CD4-positive, alpha-beta T cell treated with Interleukin-21 for 1 hour (primary cell): ENCODE results near the gene CDH5.

Experiments used
- DNase-seq: peaks from one replicate; pipeline ENCODE4 v3.0.0-alpha.2; 2020

The CDH5 gene

GRCh38 chr16:66419527-66419926 is 53.0 kb downstream of the CDH5 start:
- no peak for DNase-seq

DNA sequence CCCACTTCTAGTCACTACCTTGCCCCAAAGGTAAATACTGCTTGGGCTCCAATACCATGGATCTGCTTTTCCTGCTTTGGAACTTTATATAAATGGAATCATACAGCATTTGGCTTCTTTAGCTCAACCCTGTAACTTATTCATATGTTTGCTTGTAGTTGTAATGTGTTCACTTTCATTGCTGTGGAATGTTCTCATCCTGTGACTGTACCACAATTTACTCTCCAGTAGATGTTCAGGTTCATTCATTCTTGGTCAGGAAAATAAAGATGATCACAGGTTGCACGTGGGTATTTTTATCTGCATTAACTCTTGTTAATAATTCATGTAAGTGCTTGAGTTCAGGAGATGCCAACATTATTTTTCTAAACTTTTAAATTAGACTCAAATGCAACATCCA is 53.9 kb downstream of the CDH5 start:
- DNase-seq, result no peak

GRCh38 chr16:66421891-66422290 is 55.4 kb downstream of the CDH5 start:
- no peak for DNase-seq

- no peak for DNase-seq
These were observed 55.9 kb downstream of the CDH5 start for GRCh38 chr16:66422366-66422765.

GRCh38 chr16:66423177-66423576 is 56.7 kb downstream of the CDH5 start:
- no peak for DNase-seq

DNA sequence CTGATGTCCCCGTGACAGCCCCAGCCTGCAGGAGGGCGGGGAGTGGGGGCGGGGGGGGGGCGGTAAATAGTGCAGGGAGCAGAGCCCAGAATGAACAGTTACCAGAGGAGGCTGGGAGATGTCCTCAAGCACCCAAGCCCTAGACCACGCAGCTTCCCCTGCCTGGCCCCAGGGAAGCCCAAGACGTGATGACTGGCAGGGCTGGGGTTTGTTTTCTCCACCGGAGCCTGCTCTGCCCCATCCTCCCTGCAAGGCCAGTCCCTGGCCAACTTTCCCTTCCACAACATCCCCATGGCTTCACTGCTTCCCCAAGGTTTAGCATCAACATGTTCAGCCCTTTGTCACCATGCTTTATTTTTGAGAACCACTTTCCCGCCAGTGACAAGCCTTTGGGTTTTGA is 59.2 kb downstream of the CDH5 start:
- DNase-seq, result no peak

- DNase-seq, result no peak
These were observed 59.9 kb downstream of the CDH5 start for GRCh38 chr16:66426112-66427035.

- no peak for DNase-seq
These were observed 60.8 kb downstream of the CDH5 start, which contains the start of gene BEAN1 for GRCh38 chr16:66427036-66427860. TSS of gene BEAN1 (plus strand) at chr16:66427295. CDS start at chr16:66437677, 10,382 bp downstream.

DNA sequence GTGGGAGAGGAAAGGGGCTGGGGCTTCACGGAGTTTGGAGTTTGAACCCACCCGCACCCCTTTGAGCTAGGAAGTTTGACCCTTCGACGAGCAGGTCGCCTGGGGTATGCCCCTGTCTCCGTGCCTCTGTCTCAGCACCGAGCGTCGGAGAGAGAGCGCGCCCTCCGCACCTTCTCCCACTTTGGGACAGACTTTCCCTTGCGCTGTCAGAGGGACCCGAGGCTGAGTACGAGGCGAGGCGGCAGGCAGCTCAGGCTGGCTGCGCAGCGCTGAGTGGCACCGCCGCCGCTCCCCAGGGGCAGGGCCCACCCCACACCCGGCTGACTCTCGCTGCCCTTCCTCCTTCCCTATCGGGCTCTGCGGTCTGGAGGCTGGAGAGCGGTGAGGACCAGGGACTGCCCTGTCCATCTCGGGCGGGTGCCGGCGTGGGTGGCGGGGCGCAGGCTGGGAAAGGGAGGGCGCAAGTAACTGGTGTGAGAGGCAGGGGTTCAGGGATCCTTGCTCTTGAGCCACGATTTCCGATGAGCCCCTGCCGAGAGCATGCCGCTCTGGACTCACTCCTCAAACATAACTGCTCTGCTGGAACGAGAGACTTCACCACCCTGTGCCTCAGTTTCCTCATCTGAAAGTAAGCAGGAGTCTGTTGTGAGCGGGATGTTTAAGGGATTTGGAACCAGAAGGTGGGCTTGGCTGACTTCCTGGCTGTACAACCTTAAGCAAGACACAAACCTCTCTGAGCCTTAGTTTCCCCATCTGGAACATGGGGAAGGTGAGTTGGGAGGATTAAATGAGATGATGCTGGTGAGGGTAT is 61.6 kb downstream of the CDH5 start:
- no peak for DNase-seq

DNA sequence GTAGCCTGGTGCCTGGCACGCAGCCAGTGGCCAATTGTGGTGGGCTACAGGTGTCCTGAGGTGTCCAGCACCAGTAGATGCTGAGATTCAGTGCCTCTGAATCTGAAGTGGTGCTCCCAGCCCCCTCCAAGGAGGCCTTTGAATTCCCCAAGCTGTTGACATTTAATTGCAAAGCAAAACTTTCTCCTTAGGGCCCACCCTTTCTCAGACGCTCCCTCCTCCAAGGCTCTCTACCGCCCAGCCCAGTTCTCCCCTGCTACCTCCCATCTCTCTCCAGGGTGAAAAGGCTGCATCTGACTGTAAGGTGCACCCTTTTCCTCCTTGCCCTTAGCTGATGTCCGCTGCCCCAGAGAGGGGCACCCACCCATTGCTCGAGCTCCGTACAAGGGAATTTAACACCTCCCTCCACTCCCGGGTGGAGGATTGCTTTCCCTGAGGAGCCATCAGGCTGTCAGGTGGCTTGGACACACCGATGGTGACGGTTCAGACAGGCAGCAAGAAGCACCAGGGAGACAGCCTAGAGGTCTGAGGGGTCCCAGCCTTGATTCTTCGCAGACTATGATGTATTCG is 62.3 kb downstream of the CDH5 start:
- DNase-seq, result no peak

- DNase-seq, result no peak
These were observed 62.9 kb downstream of the CDH5 start for GRCh38 chr16:66429290-66429962.

DNA sequence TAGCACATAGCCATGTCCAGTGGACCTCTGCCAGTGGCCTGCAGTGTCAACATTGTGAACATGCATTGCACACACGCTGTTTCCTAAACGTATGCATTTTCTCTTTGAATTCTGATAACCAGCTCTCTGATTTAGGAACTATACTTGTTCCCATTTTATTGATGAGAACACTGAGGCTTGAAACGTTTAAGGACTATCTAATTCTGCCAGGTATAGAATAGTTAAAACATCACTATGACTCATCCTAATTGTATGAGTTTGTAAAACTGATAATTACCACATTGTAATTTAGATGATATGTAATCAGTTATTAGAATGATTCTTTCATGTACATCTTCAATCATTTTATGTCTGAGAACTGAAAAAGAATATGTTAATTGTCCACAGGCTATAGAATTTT is 63.7 kb downstream of the CDH5 start:
- no peak for DNase-seq

DNA sequence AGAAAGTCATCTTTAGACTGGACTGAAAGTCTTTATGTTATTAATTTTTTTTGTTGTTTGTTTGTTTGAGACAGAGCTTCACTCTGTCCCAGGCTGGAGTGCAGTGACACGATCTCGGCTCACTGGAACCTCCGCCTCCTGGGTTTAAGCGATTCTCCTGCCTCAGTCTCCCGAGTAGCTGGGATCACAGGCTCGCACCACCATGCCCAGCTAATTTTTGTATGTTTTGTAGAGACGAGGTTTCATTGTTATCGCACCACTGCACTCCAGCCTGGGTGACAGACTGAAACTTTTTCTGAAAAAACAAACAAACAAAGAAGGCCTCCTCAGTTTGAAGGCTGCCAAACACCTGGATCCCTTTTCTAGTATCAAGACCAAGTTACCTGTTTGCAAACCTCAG is 65.3 kb downstream of the CDH5 start:
- no peak for DNase-seq

GRCh38 chr16:66432429-66432828 is 65.9 kb downstream of the CDH5 start:
- DNase-seq, result no peak

DNA sequence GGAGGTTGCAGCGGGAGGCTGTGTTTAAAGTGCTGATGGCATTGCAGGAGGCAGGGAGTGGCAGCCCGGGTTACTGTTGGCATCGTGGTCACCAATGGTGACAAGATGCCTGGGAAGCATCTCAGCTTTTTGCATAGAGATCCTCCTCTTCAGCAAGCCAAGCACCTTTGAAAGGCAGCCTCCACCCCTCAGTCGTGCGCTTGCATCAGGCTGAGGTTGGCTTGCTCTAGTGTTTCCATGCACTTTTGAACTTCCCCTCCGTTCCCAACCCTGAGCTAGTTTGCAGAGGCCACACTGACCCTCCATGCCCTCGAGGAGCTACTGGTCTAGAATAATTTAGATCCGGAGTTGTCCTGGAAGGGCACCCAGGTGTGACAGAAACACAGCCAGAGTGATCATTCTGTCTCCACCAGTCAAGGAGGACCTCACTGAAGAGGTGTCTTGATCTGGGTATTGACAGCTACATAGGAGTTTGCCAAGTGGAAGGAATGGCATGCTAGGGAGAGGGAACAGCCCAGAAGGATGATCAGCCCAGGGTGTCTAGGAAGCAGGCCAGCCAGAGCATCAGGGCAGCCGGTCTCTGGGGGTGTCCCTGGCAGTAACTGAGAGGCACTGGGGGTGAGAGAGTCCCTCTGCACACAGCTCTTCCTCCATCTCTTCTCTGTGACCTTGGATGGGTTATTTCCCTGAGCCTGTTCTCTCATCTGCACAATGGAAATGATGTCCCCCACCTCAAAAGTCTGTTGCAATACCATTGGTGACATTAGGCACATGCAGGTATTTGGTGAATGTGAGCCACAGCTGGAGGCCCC is 68.3 kb downstream of the CDH5 start:
- no peak for DNase-seq

DNA sequence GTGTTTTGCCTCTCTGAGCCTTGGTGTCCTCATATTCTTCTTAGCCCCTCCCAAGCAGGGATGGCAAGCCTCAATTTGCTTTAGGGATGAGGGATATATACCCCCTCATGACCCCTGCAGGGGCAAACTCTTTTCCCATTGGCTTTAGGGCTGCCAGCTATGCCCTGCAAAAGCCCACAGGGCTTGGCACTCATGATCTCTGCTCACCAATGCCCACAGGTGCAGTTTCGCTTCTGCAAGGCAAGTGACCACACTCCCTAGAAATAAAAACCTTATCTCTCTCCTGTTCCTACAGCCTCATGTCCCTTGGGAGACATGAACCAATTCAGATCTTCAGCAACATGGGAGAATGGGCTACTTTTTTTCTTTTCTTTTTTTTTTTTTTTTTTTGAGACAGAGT is 69.4 kb downstream of the CDH5 start:
- DNase-seq, result no peak

DNA sequence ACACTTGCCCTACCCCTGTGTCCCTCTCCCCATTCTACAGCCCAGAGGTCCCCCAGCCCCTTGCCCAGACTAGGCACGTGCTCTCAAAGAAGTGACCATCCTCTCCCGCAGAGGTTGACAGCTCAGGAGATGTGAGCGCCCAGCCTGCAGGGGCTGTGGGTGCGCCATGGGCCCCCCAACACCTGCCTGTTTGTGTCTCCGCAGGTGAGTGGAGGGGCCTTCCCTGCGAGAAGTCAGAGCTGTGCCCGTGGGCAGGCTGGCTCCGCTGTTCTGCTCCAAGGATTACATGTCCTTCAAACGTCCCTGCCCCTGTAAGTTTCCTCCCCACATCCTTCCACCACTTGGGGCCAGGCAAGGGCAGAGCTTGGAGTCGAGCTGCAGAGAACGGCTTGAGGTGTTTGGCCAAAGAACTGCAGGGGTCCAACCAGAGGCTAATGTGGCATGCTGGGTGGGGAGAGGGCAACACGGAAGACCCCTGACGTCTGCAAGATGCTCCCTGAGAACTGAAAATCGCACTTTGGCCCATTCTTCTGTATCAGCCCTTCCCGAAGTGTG is 71.0 kb downstream of the CDH5 start:
- DNase-seq, result no peak

GRCh38 chr16:66438536-66438935 is 72.0 kb downstream of the CDH5 start:
- no peak for DNase-seq

GRCh38 chr16:66439051-66439730 is 72.7 kb downstream of the CDH5 start:
- DNase-seq, result no peak

- DNase-seq, result no peak
These were observed 73.8 kb downstream of the CDH5 start for GRCh38 chr16:66440271-66440802.
